ACHN (cell line): ENCODE measurements around the gene NEK1.

Experiments used
- DNase-seq: peaks from one replicate; pipeline ENCODE4 v3.0.0-alpha.2; 2015
- in situ Hi-C: cut with HindIII; loops from 2 replicates; pipeline ENCODE4 v1.10.0; 2017; ENCODE audit warnings: low sequenced_read_pairs, low pct_ligation_motif_present, low pct_unique_long_range_greater_than_20kb

The NEK1 gene

GRCh38 chr4:169345316-169345721 lies 267.1 kb downstream of the NEK1 start:
- DNase-seq = no peak
- in situ Hi-C loops = no loop called here
